T-helper 1 cell (primary cell): ENCODE data around the gene WDR64.
"Not testable (repeated sequence)": the region's sequence is repeated elsewhere in the genome, so short reads cannot be mapped to it uniquely, and the experiment has no call there.

ENCODE experiments used
- DNase-seq, 5 donors: peaks; one replicate each; pipeline ENCODE4 v3.0.0-alpha.2; 2012 to 2020

The WDR64 gene

DNA sequence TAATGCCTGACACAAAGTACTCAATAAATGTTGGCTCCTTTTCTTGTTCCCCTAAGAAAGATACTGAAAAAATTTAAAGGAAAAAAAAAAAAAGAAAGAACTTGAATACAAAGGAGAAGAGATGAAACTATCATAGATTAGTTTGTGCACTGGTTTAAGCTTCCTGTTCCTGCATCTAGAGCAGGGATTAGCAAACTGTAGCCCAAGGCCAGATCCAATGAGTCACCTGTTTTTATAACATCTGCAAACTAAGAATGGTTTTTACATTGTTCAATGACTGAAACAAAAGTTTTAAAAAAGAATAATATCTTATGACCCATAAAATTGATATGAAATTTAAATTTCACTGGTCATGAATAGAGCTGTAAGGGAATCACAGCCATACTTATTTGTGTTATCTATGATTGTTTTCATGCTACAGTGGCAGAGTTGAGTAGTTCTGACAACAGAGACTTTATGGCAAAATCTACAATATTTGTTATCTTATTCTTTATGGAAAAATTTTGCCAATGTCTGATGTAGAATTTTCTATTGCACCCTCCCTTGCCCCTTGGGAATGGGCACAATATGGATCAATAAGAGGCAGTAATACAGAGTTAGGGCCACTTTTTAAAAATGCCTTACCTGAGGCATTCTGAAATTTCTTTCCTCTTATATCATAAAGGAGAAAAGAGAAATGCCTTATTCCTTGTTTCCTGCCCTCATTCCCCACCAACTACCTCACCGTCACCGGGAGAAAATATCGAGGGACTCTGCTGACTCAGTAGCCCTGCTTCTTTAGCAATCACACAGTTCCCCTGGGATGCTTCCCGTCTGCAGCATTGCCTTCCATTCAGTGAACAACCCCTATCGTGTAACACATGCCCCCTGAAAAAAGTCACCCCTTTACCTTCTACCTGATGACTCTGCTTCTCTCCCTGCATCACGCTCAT, 50.6 kb downstream of the WDR64 start:
- DNase-seq = no peak

DNA sequence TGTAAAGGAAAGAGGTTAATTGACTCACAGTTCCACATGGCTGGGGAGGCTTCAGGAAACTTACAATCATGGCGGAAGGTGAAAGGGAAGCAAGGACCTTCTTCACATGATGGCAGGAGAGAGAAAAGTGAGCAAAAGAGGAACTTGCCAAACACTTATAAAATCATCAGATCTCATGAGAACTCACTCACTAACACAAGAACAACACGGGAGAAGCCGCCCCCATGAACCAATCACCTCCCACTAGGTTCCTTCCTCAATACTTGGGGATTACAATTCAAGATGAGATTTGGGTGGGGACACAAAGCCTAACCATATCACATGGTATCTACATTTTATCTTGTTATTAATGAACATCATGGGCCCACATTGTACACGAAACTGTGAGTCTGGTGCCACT, 51.7 kb downstream of the WDR64 start:
- not testable (repeated sequence) for DNase-seq

DNA sequence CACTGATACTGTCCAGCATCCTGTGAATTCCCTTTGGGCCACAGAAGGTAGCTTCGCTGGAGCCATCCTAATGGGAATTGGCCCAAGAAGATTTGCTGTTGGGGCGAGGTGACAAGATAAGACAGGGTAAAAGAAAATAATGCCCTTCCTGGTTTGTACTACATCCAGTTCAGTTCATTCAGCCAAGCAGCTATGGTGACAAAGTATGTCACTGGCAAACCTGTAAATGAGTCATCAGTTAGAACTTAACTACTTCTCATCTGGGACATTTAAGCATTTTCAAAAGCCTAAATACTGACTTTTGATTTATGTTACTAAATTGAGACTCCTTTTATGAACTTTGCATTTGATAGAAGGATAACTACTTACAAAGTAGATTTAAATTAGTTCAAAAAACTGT, 54.2 kb downstream of the WDR64 start:
- no peak for DNase-seq

DNA sequence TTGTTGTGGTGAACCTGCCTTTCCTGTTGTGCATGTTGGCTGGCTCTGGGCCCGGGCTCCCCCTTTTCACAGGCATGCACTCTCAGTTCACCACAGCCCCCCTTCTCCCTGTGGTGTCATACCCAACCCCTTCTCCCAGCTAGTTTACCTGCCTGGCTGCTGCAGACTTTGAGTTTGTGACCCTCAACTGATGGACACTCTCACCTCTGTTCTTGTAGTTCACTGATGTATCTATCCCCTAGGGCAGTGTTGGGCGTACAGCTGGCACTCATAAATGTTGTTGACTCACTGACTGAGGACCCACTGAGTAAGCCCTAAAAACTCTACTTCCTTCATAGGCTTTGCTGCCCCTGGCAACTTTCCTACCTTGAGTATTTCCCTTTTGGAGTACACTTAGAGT, 54.9 kb downstream of the WDR64 start:
- peak in 1 of 5 donors; percentile 4 for DNase-seq

DNA sequence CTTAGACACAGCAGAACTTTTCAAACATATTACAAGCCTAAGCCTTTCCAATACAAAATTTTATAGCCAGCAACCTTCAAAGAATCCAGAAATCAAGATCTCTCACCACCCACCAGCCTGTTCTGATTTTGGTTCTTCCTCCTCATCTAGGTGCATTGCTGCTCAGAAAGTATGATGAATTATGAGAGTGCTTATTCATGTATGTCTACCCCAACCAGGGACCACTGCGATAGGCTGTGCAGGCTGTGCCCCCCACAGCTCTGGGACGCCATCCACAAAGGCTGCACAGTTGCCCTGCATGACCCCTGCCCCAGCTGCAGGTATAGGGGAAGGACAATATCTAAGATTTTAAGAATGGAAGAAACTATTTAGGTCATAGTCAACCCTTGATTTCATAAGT, 55.4 kb downstream of the WDR64 start:
- no peak for DNase-seq

DNA sequence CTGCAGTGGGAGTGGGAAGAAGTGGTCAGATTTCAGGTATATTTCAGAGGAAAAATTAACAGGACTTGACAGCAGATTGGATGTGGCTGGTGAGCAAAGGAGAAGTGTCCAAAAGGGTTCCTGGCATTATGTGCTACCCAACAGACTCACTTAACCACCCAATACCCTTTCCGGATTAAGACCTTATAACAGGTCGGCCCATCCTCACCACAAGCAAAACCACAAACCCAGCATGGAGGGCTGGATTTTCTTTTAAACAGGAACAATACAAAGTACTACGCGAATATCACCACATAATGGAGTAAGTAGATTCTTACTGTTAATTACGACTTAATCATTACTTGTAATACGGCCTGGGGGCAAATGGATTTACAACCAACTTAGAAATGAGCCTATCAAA, 59.2 kb downstream of the WDR64 start:
- DNase-seq = no peak

DNA sequence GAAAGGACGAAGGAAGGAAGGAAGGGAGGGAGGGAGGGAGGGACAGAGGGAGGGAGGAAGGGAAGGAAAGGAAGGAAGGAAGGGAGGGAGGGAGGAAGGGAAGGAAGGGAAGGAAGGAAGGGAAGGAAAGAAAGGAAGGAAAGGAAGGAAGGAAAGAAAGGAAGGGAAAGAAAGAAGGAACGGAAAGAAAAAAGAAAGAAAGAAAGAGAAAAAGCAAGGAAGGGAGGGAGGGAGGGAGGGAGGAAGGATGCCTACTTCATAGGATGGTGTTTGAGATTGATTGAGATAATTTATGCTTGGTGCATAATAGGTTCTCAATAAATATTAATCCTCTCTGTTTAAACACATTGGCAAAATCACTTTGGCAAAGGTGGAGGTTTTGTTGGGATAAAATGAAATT, 61.2 kb downstream of the WDR64 start:
- DNase-seq = no peak

DNA sequence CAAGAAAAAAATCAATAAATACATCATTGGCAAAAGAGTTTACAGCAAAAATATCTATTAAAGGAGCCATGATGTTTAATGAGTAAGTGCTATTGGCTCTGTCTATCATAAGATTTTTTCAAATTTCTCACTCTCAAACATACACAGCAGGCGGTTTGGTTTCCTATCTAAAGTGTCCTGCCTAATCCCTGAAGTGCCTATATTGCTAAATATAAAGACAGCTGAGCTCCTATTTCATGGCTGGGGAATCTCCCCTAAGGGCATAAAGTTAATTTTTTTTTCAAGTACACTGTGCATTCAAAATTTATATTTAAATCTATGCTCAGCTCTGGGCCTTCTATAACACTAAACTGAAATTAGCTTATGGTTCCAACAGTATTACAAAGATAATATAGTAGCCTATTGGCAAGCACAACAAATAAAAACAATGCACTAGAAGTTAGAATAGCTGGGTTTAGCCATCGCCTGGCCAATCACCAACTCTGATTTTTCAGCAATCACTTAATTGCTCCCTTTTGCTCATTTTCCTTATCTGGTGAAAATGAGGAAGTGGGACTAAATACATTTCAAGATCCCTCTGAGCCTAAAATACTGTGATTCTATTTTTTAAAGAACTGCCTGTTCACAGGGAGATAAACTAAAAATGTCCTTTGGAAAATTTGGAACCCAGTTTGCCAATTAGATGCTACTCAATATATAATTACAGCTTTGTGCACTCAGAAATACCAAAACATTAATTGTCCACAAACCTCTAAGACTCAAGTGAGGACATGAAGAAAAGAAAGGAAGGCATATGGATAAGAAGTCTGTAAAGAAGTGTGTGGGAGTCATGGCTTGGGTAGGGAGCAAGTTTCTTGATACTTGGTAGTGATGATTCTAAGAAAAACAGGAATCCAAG, 62.5 kb downstream of the WDR64 start:
- DNase-seq = no peak

DNA sequence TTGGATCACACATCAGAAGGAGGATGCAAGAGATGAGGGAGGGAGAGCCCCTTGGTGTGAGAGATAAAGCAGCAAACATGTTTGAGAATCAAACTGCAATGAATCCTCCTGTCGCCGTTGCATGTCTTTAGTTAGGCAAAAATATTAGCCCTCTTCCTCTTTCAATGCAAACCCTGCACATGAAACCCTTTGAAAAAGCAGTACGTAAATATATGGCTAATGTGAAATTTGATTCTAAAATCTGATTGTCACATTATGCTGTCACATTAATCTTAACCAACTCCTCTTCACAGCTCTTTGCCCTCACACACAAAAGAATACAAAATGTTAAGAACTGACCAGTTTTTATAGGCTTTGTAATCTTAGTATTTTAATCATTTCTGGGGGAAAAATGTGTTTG, 63.4 kb downstream of the WDR64 start:
- DNase-seq = no peak

DNA sequence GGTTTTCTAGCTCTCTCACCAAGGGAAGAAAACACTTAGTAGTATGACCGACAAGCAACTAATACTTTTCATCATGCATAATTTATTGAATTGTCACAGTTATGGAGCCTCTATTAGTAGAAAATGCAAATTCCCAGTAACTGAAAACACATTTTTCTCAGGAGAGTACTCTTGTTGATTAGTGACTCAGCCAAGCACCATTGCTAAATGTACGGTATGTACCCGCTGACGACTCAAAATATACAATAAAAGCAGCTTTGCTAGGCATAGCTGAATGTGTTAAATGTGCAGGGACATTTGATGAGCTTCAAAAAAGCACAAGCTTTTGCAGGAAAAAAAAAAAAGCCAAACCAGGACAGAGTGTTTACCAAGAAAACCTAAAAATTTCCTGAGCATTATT, 63.9 kb downstream of the WDR64 start:
- no peak for DNase-seq

DNA sequence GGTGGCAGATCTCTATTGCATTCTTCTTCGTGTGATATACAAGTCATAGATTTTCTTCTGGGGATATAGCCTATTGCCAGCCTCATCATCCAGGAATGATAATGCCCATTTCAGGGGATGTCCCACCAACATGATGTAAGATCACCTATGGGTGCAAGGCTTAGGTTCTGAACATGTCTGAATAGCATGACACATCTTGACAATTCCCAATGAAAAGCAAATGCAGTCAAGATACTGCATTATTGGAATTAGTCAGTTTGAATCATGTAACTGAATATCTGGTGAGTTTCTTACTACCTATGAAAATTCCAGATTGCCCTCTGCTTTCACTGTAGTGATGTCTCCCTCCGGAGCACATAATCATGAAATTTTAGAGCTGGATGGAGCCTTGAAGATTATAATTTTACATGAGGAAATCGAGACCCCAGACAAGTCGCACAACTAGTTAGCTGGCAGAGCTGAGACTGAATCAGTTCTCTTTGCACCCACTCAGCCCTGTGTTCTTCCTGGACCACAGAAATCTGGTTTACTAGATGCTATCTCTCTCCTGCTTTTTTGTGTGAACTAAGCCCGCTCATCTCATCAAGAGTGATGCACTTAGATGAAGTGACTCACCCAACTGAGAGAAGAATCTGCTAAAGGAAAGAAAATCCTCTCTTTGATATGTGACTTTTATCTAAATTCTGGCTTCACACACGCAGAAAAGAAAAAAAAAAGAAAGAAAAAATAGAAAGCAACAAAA, 65.0 kb downstream of the WDR64 start:
- DNase-seq = no peak

DNA sequence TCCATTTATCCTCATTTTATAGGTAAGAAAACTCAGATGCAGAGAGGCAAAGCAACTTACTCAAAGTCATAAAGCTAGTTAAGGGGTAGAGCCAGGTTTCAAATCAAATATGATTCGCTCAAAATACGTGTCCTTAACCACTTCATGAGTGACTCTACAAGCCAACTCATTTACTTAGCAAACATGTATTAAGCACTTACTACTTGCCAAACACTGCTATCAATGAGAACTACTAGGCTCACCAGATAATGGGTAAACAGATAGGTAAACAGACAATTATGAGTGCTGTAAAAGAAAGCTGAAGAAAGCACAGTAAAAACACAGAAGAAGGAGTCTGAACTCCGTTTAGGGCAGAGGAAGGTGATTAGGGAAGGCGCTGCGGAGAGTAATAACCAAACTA, 65.9 kb downstream of the WDR64 start:
- DNase-seq = no peak

DNA sequence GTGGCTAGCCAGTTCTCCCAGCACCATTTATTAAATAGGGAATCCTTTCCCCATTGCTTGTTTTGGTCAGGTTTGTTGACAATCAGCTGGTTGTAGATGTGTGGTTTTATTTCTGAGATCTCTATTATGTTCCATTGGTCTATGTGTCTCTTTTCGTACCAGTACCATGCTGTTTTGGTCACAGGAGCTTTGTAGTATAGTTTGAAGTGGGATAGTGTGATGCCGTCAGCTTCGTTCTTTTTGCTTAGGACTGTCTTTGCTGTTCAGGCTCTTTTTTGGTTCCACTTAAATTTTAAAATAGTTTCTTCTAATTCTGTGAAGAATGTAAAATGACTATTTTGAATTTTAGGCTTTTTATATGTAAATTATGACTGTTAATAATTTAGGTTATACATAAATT, 68.9 kb downstream of the WDR64 start:
- no peak for DNase-seq

DNA sequence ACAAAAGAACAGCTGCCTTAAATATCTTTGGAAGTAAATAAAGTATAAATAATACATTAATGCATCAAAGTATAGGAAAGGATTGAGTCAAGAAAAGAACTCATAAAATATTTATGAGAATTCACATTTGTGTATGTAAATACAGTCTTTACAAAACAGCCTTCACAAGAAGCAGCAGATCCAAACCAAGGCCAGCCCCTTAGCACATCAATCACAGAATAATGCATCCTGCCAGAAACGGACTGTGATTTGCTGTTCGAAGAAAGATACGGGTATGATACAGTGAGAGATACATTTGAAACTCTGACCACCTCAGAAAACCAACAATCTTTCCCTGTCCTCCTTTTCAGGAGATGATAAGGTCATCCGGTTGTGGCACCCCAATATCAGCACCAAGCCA, 70.9 kb downstream of the WDR64 start:
- no peak for DNase-seq

DNA sequence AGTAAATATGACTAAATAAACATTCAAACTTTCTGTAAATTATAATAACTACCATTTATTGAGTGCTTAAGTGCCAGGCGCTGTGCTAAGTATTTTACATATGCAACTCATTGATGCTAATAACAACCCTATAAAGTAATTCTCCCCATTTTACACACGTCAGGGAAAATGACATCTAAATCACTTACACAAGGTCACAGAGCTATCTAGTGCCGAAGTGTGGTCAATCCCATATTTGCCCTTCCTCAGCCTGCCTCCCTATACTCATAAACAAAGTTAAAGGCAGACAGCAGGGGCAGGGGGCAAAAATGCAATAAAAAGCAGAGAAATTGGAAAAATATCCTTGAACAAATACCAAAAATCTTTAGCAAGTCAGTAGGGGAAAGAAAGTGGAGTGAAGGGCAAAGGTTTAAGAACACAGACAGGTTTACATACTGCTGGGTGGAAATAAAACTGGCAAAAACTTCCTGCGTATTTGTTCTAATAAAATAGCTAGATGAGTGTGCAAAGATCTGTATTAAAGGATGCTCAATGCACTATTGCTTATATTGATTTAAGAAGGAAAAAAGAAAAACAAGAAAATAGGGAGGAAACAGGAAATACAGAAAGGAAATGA, 72.8 kb downstream of the WDR64 start:
- DNase-seq = no peak

DNA sequence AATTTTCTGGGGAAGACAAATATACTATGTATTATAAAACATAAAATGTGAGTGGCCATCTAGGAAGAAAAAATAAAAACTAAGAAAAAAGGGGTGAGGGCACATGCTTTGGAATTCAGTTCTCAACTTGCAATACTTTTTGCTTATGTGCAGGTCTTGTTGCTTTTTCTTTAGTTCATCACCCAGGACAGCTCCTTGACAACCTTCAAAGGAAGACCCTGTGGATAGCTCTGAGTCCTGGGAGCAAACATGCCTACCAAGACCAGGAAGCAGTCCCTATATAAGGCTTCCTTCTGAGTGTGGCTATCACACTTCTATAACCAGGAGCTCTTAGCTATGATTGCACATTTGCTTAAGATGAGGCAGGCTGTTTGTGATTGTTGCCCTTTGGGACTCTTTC, 78.0 kb downstream of the WDR64 start:
- DNase-seq = no peak

DNA sequence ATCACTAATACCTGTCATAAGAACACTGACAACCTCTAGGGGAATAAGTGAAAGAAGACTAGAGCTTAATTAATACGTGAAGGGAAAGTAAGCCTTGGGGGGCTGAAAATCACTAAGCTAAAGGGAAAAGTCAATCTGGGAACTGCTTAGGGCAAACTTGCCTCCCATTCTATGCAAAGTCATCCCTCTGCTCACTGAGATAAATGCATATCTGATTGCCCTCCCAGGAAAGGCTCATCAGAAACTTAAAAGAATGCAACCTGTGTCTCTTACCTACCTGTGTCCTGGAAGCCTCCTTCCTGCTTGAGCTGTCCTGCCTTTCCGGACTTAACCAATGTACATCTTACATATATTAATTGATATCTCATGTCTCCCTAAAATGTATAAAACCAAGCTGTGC, 81.8 kb downstream of the WDR64 start:
- DNase-seq = no peak

DNA sequence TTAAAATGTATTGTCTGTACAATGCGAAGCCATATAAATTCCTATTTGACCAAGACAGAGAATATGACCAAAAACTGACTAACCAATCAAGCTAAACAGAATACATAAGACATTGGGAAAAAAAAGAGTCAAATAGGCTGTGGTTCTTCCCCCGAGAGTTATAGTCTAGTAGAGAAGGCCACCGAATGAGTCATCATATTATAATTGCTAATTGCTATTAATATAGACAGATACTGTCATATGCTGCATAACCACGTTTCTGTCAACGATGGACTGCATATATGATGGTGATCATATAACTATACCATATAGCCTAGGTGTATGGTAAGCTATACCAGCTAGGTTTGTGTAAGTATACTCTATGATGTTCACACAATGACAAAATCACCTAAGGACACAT, 82.5 kb downstream of the WDR64 start:
- no peak for DNase-seq

DNA sequence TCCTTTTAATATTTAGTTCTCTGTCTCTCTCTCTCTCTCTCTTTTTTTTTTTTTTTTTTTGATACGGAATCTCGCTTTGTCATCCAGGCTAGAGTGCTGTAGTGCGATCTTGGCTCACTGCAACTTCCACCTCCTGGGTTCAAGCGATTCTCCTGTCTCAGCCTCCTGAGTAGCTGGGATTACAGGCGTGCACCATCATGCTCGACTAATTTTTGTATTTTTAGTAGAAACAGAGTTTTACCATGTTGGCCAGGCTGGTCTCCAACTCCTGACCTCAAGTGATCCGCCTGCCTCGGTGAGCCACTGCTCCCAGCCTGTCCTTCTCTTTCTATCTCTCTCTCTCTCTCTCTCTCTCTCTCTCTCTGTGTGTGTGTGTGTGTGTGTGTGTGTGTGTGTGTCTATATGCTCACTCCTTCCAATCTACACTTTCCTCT, 83.4 kb downstream of the WDR64 start:
- not testable (repeated sequence) for DNase-seq

DNA sequence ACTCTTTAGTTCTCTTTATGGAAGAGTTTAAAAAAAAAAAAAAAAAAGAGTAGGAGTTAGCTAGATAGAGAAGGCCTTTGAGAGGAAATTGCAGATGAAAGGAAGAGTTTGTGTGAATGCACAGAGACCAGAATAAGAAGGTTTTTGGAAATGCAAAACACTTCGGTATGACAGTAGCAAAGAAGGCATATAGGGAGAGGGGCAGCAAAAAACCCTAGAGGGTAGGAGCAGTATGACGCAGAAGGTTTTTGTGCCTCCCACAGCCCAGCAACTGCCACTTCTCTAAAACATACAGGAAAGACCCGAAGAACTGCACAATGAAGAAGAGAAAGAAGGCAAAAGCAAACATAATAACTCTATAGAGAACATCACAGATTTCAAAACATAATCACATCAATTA, 84.3 kb downstream of the WDR64 start:
- DNase-seq = no peak

DNA sequence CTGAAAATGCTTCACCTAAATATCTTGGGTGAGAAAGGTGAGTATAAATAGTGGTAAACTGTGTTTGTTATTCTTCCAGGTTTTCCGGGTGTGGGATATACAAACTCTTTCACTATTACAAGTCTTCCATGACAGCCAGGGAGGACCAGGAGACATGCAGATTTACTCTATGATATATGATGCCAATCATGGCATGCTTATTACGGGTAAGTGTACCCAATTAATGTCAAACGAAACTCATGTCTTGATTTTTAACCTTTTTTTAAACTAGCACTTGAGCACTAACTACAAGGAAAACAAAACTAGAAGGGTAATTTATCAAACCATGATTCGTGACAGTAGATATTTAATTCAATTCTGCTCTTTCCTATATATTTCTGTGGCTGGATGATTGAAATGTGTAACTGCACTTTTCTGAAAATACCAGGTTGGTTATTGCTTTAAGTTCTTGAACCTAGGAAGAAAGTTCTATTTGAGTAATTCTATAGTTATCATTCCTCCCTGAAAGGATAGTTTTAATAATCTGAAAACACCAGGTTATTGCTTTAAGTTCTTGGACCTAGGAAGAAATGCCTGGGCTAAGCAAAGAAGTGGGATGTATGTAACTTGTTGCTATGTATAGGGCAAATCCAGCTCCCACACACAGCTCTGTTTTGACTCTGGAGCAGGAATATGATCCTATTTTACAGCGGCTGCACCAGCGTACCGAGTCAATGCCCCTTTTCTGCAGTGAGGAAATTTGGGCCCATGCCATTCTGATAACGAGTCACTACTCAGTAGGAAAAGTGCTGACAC, 86.4 kb downstream of the WDR64 start:
- no peak for DNase-seq

DNA sequence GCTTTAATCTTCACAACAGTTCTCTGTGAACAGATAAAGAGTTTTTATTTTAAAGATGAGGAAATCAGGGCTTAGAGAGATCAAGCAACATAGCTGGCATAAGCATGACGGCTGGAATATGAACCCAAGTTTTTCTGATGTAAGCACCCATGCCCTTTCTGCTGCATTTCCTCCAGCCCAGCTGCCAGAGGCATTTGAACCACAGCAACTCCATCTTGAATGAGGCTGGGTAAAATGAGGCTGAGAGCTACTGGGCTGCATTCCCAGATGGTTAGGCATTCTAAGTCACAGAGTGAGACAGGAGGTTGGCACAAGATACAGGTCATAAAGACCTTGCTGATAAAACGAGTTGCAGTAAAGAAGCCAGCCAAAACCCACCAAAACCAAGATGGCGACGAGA, 90.0 kb downstream of the WDR64 start:
- DNase-seq = no peak
